ENCODE data around the gene ALK.

DNA sequence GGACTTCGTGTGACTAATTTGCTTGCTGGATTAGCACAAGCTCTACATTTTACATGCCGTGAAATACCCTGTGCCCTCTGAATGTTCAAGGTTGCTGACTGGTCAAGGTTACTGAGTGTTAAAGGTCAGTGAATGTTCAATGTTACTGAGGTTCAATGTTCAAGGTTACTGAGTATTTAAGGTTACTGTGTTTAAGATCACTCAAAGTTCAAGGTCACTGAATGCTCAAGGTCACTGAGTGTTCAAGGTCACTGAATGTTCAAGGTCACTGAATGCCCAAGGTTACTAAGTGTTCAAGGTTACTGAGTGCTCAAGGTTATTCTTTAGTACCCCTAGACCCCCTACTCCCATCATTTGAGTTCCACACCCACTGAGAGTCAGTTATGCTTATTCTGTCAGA is 528.6 kb downstream of the ALK start:
- TF ChIP-seq, protein P1, sequence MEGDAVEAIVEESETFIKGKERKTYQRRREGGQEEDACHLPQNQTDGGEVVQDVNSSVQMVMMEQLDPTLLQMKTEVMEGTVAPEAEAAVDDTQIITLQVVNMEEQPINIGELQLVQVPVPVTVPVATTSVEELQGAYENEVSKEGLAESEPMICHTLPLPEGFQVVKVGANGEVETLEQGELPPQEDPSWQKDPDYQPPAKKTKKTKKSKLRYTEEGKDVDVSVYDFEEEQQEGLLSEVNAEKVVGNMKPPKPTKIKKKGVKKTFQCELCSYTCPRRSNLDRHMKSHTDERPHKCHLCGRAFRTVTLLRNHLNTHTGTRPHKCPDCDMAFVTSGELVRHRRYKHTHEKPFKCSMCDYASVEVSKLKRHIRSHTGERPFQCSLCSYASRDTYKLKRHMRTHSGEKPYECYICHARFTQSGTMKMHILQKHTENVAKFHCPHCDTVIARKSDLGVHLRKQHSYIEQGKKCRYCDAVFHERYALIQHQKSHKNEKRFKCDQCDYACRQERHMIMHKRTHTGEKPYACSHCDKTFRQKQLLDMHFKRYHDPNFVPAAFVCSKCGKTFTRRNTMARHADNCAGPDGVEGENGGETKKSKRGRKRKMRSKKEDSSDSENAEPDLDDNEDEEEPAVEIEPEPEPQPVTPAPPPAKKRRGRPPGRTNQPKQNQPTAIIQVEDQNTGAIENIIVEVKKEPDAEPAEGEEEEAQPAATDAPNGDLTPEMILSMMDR (conservative IDR thresholded peaks at IDR 0.05), result no peak
- TF ChIP-seq ZFX (IDR thresholded peaks at IDR 0.05), result no peak
